Gastroesophageal sphincter (tissue), 4 donors: ENCODE results near the gene AKAP8L. TPM values are rescaled to one million over a fixed set of nuclear protein-coding genes. Genes with fewer than 3 reads are reported as not detected.

Experiments used
- ATAC-seq: fragments of 150-250 bp; one replicate; pipeline ENCODE4 v1.9.1; 2016; ENCODE audit warnings: mild to moderate bottlenecking, moderate library complexity
- H3K27ac ChIP-seq, 4 donors: fragments of 200-600 bp; sonication (generic) in 3 of 4; 1 replicate in 3 of 4; 2 replicates in 1 of 4; pipeline ENCODE4 v1.5.1; 2016 to 2019
- H3K27me3 ChIP-seq: fragments of 200-600 bp; sonication (generic); one replicate; pipeline ENCODE4 v1.5.1; 2019
- H3K36me3 ChIP-seq, 2 donors: fragments of 200-600 bp; sonication (generic); one replicate each; pipeline ENCODE4 v1.5.1; 2019; ENCODE audit warnings: control low read depth in 1 of 2
- H3K4me1 ChIP-seq, 3 donors: fragments of 200-600 bp; sonication (generic); 1 replicate in 2 of 3; 2 replicates in 1 of 3; pipeline ENCODE4 v1.5.1; 2016 to 2019; ENCODE audit warnings: control low read depth in 2 of 3
- H3K4me3 ChIP-seq, 2 donors: fragments of 200-600 bp; sonication (generic); one replicate each; pipeline ENCODE4 v1.5.1; 2019; ENCODE audit warnings: mild to moderate bottlenecking in 1 of 2, moderate library complexity in 1 of 2
- H3K9me3 ChIP-seq, 3 donors: fragments of 200-600 bp; sonication (generic); one replicate each; pipeline ENCODE4 v1.5.1; 2017 to 2019; ENCODE audit warnings: control low read depth in 2 of 3
- EP300 ChIP-seq: sonication (generic); formaldehyde crosslinking; IDR thresholded peaks from one replicate; pipeline ENCODE4 v1.6.1; 2017; ENCODE audit warnings: antibody characterized with exemption, mild to moderate bottlenecking
- POLR2A ChIP-seq, 2 donors: fragments of 450-650 bp; IDR thresholded peaks; one replicate each; pipeline ENCODE4 v1.6.1; 2017; ENCODE audit warnings: antibody characterized with exemption in 2 of 2, mild to moderate bottlenecking in 2 of 2, moderate library complexity in 1 of 2
- POLR2AphosphoS5 ChIP-seq: sonication (generic); formaldehyde crosslinking; IDR thresholded peaks from one replicate; pipeline ENCODE4 v1.6.1; 2017; ENCODE audit warnings: antibody characterized with exemption
- WGBS, 2 donors: methylation state at CpG; one replicate each; pipeline ENCODE4 v1.1.5; 2018; ENCODE audit warnings: low coverage in 1 of 2; 5-methylcytosine and 5-hydroxymethylcytosine counted together
- total RNA-seq, 4 donors: library from RNA; depleted of rRNA; stranded (reverse); fragments of >200 nt; gene quantifications; one replicate each; pipeline ENCODE4 v1.1.0, GENCODE V29; 2016
- TF ChIP-seq, protein P1 (sequence below), 4 experiments: fragments of 200-600 bp in 2 of 4; fragments of 450-650 bp in 2 of 4; sonication (generic) in 1 of 4; IDR thresholded peaks; one replicate each; pipeline ENCODE4 v1.5.1; 2017 to 2019; ENCODE audit warnings: antibody characterized with exemption in 4 of 4, mild to moderate bottlenecking in 2 of 4, moderate library complexity in 2 of 4

The AKAP8L gene
- total RNA-seq, 4 donors from 2014 or later, result 61.3 to 102 (median 70.1) TPM

DNA sequence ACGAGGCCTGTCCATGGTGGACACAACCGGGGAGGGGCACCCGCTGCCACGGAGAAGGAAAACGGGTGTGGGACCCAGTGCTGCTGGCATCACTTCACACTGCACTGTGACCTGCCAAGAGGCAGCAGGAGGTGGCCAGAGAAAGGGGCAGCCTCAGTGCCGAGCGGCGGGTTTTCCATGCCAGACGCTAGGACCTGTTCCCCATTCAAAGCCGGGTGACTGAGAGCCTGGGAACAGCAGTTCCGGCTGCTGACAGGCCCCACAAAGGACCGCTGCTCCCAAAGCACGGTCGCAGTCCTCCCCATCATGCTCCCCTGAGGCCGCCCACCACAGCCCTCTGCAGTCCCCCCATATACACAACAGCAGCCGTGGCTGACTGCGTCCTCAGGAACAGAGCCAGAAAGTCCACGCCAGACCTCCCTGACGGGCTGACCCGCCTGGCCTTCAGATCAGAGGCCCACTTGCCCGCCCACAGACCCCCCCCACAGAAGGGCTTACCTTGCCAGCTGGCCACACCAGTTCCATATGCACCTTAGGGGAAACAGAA is 44.6 kb downstream of the AKAP8L start:
- H3K27me3 ChIP-seq, result no peaks in the 10 kb centered on the region
- peaks cover 4 to 56% of the 10 kb centered on the region in 2 donors for H3K36me3 ChIP-seq
- H3K4me1 ChIP-seq, result peaks cover 0 to 58% (median 36%) of the 10 kb centered on the region in 3 donors
- TF ChIP-seq POLR2AphosphoS5 (no peak), POLR2A (IDR thresholded peaks at IDR 0.05) (no peak), EP300 (no peak)
- TF ChIP-seq, protein P1, sequence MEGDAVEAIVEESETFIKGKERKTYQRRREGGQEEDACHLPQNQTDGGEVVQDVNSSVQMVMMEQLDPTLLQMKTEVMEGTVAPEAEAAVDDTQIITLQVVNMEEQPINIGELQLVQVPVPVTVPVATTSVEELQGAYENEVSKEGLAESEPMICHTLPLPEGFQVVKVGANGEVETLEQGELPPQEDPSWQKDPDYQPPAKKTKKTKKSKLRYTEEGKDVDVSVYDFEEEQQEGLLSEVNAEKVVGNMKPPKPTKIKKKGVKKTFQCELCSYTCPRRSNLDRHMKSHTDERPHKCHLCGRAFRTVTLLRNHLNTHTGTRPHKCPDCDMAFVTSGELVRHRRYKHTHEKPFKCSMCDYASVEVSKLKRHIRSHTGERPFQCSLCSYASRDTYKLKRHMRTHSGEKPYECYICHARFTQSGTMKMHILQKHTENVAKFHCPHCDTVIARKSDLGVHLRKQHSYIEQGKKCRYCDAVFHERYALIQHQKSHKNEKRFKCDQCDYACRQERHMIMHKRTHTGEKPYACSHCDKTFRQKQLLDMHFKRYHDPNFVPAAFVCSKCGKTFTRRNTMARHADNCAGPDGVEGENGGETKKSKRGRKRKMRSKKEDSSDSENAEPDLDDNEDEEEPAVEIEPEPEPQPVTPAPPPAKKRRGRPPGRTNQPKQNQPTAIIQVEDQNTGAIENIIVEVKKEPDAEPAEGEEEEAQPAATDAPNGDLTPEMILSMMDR (IDR thresholded peaks at IDR 0.05), result no peak
- no peak for ATAC-seq
- peak overlapping the region in 3 of 4 donors; percentile 57 to 66 (median 61) for H3K27ac ChIP-seq
- 100% methylated on average over 3 of the region's 21 CpGs; no CpG with 5 or more reads in 1 of the 2 donors for WGBS, 2 donors
- no peak overlapping the region for H3K4me3 ChIP-seq
- no peaks in the 10 kb centered on the region for H3K9me3 ChIP-seq

DNA sequence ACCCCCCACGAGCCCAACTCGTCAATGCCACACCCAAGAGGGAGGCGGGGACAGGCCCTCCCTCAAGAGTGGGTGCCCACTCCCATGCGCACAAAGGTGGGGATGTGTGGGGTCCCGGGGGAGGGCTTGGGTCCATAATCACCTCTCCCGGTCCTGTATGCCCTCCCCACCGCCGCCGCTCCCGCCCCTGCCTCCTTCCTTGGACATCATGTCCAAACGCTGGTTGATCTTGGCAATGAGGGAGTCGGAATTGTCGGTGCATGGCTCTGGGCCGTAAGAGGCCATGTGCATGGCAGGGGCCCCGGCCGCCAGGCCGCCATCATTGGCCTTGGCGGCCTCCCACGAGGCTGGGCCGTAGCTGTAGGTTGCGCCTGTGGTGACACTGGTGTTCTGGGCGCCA is 45.1 kb downstream of the AKAP8L start:
- no peaks in the 10 kb centered on the region for H3K9me3 ChIP-seq
- H3K27me3 ChIP-seq, result no peaks in the 10 kb centered on the region
- no peak for ATAC-seq
- TF ChIP-seq EP300, result no peak
- TF ChIP-seq POLR2AphosphoS5, result no peak
- no peak for TF ChIP-seq POLR2A (IDR thresholded peaks at IDR 0.05)
- TF ChIP-seq, protein P1 (IDR thresholded peaks at IDR 0.05), result no peak
- 40% methylated on average over 1 of the region's 22 CpGs; no CpG with 5 or more reads in 1 of the 2 donors for WGBS, 2 donors
- no peak overlapping the region for H3K4me3 ChIP-seq
- H3K4me1 ChIP-seq, result peaks cover 0 to 58% (median 36%) of the 10 kb centered on the region in 3 donors
- peaks cover 4 to 61% of the 10 kb centered on the region in 2 donors for H3K36me3 ChIP-seq
- peak overlapping the region in 2 of 4 donors; percentile 6 to 66 for H3K27ac ChIP-seq

DNA sequence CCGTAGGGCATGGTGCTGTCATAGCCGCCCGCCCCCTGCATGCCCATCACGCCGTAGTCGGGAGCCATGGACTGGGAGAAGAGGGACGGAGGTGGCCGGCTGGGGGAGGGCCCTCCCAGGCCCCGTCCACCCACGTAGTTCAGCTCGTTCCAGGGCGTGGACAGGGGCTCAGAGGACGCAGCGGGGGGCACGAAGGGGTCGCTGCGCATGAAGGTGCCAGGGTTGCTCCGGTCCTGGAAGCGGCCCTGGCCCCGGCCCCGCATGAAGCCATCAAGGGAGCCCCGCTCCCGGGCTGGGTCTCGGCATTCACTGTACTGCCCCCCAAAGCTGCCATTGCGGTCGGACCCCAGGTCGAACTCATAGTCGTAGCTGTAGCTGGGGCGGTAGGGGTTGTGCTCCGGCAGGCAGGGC is 45.9 kb downstream of the AKAP8L start:
- WGBS, 2 donors, result 92% methylated on average over 8 of the region's 30 CpGs; no CpG with 5 or more reads in 1 of the 2 donors
- no peak for TF ChIP-seq POLR2A (IDR thresholded peaks at IDR 0.05)
- TF ChIP-seq EP300, result no peak
- TF ChIP-seq POLR2AphosphoS5, result no peak
- TF ChIP-seq, protein P1 (IDR thresholded peaks at IDR 0.05), result no peak
- Histone ChIP-seq H3K27ac (no peak overlapping the region), H3K9me3 (no peaks in the 10 kb centered on the region), H3K36me3 (peaks cover 4 to 69% of the 10 kb centered on the region in 2 donors), H3K4me1 (peaks cover 0 to 52% (median 34%) of the 10 kb centered on the region in 3 donors), H3K27me3 (no peaks in the 10 kb centered on the region), H3K4me3 (no peak overlapping the region)
- ATAC-seq, result no peak

DNA sequence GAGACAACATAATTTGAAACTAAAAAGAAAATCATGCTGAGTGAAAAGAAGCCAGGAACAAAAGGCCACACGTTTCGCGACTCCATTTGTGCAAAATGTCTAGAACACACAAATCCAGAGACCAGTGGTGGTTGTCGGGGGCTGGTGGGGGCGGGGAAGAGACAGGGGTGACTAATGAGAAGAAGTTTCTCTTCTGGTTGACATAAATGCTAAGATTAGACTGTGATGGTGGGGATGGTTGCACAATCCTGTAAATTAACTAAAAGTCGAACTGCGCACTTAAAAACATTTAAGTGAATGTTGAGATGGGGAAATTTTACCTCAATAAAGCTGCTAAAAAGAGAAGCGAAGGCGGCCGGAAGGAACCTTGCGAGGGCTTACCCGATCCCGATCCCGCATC is 46.3 kb downstream of the AKAP8L start:
- Histone ChIP-seq H3K27ac (no peak overlapping the region), H3K4me1 (peaks cover 0 to 48% (median 30%) of the 10 kb centered on the region in 3 donors), H3K9me3 (no peaks in the 10 kb centered on the region), H3K27me3 (no peaks in the 10 kb centered on the region), H3K36me3 (peaks cover 4 to 73% of the 10 kb centered on the region in 2 donors), H3K4me3 (no peak overlapping the region)
- WGBS, 2 donors, result 85 to 89% methylated on average over 8 to 11 of the region's 14 CpGs
- TF ChIP-seq, protein P1 (IDR thresholded peaks at IDR 0.05), result no peak
- TF ChIP-seq POLR2A (IDR thresholded peaks at IDR 0.05) (no peak), EP300 (no peak), POLR2AphosphoS5 (no peak)
- ATAC-seq, result no peak

DNA sequence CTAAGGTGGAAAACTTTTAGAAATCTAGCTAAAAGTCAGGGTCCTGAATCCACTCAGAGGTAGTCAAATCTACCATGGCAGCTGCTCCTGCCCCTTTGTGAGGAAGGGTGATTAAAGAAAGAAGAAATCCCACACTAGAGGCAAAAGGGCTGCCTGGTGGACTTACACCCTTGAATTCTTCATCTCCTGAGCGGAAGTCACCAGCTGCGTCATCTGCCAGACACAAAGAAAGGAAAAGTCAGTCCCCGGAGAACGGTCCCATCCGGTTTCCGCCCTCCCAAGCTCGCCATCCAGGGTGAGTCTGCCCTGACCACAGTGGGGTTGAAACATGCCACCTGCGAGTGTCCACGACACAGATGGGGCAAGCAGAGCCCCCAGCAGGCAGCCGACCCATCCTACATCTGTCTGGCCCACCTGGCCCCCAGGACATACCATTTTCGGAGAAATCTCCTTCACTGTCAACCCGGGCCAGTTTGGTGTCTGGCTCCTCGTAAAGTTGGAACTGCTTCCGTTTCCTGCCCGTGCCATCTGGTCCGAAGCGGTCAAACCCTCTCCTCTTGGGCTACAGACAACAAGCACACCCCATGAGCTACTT is 46.9 kb downstream of the AKAP8L start:
- no peak for ATAC-seq
- H3K4me1 ChIP-seq, result peaks cover 0 to 42% (median 24%) of the 10 kb centered on the region in 3 donors
- H3K9me3 ChIP-seq, result no peaks in the 10 kb centered on the region
- H3K27me3 ChIP-seq, result no peaks in the 10 kb centered on the region
- TF ChIP-seq POLR2A (IDR thresholded peaks at IDR 0.05), result no peak
- no peak for TF ChIP-seq EP300
- TF ChIP-seq POLR2AphosphoS5, result no peak
- no peak overlapping the region for H3K27ac ChIP-seq
- no peak overlapping the region for H3K4me3 ChIP-seq
- WGBS, 2 donors, result 87 to 100% methylated on average over 2 to 11 of the region's 17 CpGs
- peaks cover 4 to 79% of the 10 kb centered on the region in 2 donors for H3K36me3 ChIP-seq
